Keratinocyte (primary cell): ENCODE data around the gene RNF150.

ENCODE experiments used
- CTCF ChIP-seq, 3 experiments: IDR thresholded peaks in 1 of 3; conservative IDR thresholded peaks in 1 of 3; optimal IDR thresholded peaks in 1 of 3; 2 replicates in 2 of 3; 3 replicates in 1 of 3; pipeline versions ENCODE3 to v1.5.1; 2011; ENCODE audit warnings: low read length in 3 of 3, mild to moderate bottlenecking in 3 of 3, moderate library complexity in 2 of 3, control low read depth in 1 of 3, inconsistent platforms in 1 of 3; ENCODE audit not compliant: insufficient read depth in 2 of 3; ENCODE audit errors: extremely low read depth in 1 of 3
- EZH2 ChIP-seq: IDR thresholded peaks from one replicate; pipeline ENCODE4 v1.6.1; 2012; ENCODE audit warnings: inconsistent platforms, mild to moderate bottlenecking, low read length, moderate library complexity

DNA sequence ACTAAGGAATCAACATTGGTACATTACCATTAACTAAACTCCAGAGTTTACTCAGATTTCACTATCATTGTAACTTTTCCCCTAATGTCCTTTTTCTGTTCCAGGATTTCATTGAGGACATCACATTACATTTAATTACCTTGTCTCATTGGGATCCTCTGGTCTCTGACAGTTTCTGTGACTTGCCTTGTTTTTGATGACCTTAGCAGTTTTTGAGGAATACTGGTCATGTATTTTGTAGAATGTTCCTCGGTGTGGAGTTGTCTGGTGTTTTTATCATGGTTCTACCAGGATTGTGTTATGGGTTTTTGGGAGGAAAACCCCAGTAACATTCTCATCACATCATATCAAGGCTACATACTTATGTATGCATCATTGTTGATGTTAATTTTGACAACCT lies 281.5 kb downstream of the RNF150 start:
- TF ChIP-seq CTCF (optimal IDR thresholded peaks at IDR 0.05 in 1 of 3, IDR thresholded peaks at IDR 0.05 in 1 of 3, conservative IDR thresholded peaks at IDR 0.05 in 1 of 3; ENCODE audit: extremely low read depth in 1 of 3, insufficient read depth in 2 of 3, low read length in 3 of 3) (no peak), EZH2 (no peak)
